ENCODE data around the gene NREP. TPM values are rescaled to one million over a fixed set of nuclear protein-coding genes. Genes with fewer than 3 reads are reported as not detected.

The NREP gene, protein sequence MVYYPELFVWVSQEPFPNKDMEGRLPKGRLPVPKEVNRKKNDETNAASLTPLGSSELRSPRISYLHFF
- 100 to 1,000 TPM; 342 to 519 (median 416) TPM for polyA plus RNA-seq (ENCODE audit: insufficient read length in 12 of 12)
- long read RNA-seq, donor 1, transcript NREP-214 (3 exons, 577 nt), result minor isoform, 6 of 125 reads
- long read RNA-seq, donor 1, transcript NREP-201 (4 exons, 2,013 nt), result major isoform, 58 of 125 reads
- long read RNA-seq, donor 1, transcript NREP-202 (5 exons, 2,581 nt), result minor isoform, 24 of 125 reads
- long read RNA-seq, donor 1, transcript NREP-206 (3 exons, 2,304 nt), result minor isoform, 6 of 125 reads
- long read RNA-seq, donor 1, partial matches to known transcripts, result 18 of 125 reads
- long read RNA-seq, donor 1, other reads (novel, unspliced or antisense), result 0 of 125 reads
- long read RNA-seq, donor 2, transcript NREP-204 (5 exons, 704 nt), result minor isoform, 8 of 217 reads
- long read RNA-seq, donor 2, transcript NREP-202 (5 exons, 2,581 nt), result minor isoform, 81 of 217 reads
- long read RNA-seq, donor 2, transcript NREP-201 (4 exons, 2,013 nt), result major isoform, 100 of 217 reads
- long read RNA-seq, donor 2, transcript NREP-214 (3 exons, 577 nt), result minor isoform, 18 of 217 reads
- long read RNA-seq, donor 2, partial matches to known transcripts, result 0 of 217 reads
- long read RNA-seq, donor 2, other reads (novel, unspliced or antisense), result 0 of 217 reads
- long read RNA-seq, donor 3, transcript NREP-214 (3 exons, 577 nt), result minor isoform, 6 of 61 reads
- long read RNA-seq, donor 3, transcript NREP-202 (5 exons, 2,581 nt), result major isoform, 24 of 61 reads
- long read RNA-seq, donor 3, transcript NREP-201 (4 exons, 2,013 nt), result minor isoform, 23 of 61 reads
- long read RNA-seq, donor 3, partial matches to known transcripts, result 0 of 61 reads
- long read RNA-seq, donor 3, other reads (novel, unspliced or antisense), result 0 of 61 reads
- long read RNA-seq, donor 4, transcript NREP-202 (5 exons, 2,581 nt), result minor isoform, 20 of 55 reads
- long read RNA-seq, donor 4, transcript NREP-201 (4 exons, 2,013 nt), result major isoform, 30 of 55 reads
- long read RNA-seq, donor 4, partial matches to known transcripts, result 0 of 55 reads
- long read RNA-seq, donor 4, other reads (novel, unspliced or antisense), result 0 of 55 reads
- long read RNA-seq, donor 5, transcript NREP-201 (4 exons, 2,013 nt), result minor isoform, 56 of 172 reads
- long read RNA-seq, donor 5, transcript NREP-202 (5 exons, 2,581 nt), result major isoform, 71 of 172 reads
- long read RNA-seq, donor 5, transcript NREP-214 (3 exons, 577 nt), result minor isoform, 10 of 172 reads
- long read RNA-seq, donor 5, transcript NREP-204 (5 exons, 704 nt), result minor isoform, 8 of 172 reads
- long read RNA-seq, donor 5, partial matches to known transcripts, result 7 of 172 reads
- long read RNA-seq, donor 5, other reads (novel, unspliced or antisense), result 0 of 172 reads
- long read RNA-seq, donor 6, transcript NREP-202 (5 exons, 2,581 nt), result minor isoform, 29 of 81 reads
- long read RNA-seq, donor 6, transcript NREP-201 (4 exons, 2,013 nt), result major isoform, 37 of 81 reads
- long read RNA-seq, donor 6, transcript NREP-214 (3 exons, 577 nt), result minor isoform, 6 of 81 reads
- long read RNA-seq, donor 6, partial matches to known transcripts, result 0 of 81 reads
- long read RNA-seq, donor 6, other reads (novel, unspliced or antisense), result 0 of 81 reads
- long read RNA-seq, donor 7, transcript NREP-204 (5 exons, 704 nt), result minor isoform, 6 of 81 reads
- long read RNA-seq, donor 7, transcript NREP-201 (4 exons, 2,013 nt), result major isoform, 41 of 81 reads
- long read RNA-seq, donor 7, transcript NREP-202 (5 exons, 2,581 nt), result minor isoform, 25 of 81 reads
- long read RNA-seq, donor 7, partial matches to known transcripts, result 0 of 81 reads
- long read RNA-seq, donor 7, other reads (novel, unspliced or antisense), result 0 of 81 reads
- long read RNA-seq, donor 8, transcript NREP-214 (3 exons, 577 nt), result minor isoform, 10 of 127 reads
- long read RNA-seq, donor 8, transcript NREP-202 (5 exons, 2,581 nt), result minor isoform, 50 of 127 reads
- long read RNA-seq, donor 8, transcript NREP-201 (4 exons, 2,013 nt), result major isoform, 61 of 127 reads
- long read RNA-seq, donor 8, partial matches to known transcripts, result 0 of 127 reads
- long read RNA-seq, donor 8, other reads (novel, unspliced or antisense), result 0 of 127 reads
- long read RNA-seq, donor 9, transcript NREP-202 (5 exons, 2,581 nt), result minor isoform, 26 of 123 reads
- long read RNA-seq, donor 9, transcript NREP-214 (3 exons, 577 nt), result minor isoform, 6 of 123 reads
- long read RNA-seq, donor 9, transcript NREP-201 (4 exons, 2,013 nt), result major isoform, 72 of 123 reads
- long read RNA-seq, donor 9, partial matches to known transcripts, result 5 of 123 reads
- long read RNA-seq, donor 9, other reads (novel, unspliced or antisense), result 0 of 123 reads
- long read RNA-seq, donor 10, transcript NREP-214 (3 exons, 577 nt), result minor isoform, 9 of 140 reads
- long read RNA-seq, donor 10, transcript NREP-202 (5 exons, 2,581 nt), result minor isoform, 42 of 140 reads
- long read RNA-seq, donor 10, transcript NREP-201 (4 exons, 2,013 nt), result major isoform, 76 of 140 reads
- long read RNA-seq, donor 10, transcript NREP-204 (5 exons, 704 nt), result minor isoform, 5 of 140 reads
- long read RNA-seq, donor 10, partial matches to known transcripts, result 0 of 140 reads
- long read RNA-seq, donor 10, other reads (novel, unspliced or antisense), result 0 of 140 reads
- long read RNA-seq, donor 11, transcript NREP-201 (4 exons, 2,013 nt), result major isoform, 95 of 186 reads
- long read RNA-seq, donor 11, transcript NREP-206 (3 exons, 2,304 nt), result minor isoform, 5 of 186 reads
- long read RNA-seq, donor 11, transcript NREP-202 (5 exons, 2,581 nt), result minor isoform, 56 of 186 reads
- long read RNA-seq, donor 11, transcript NREP-214 (3 exons, 577 nt), result minor isoform, 16 of 186 reads
- long read RNA-seq, donor 11, partial matches to known transcripts, result 5 of 186 reads
- long read RNA-seq, donor 11, other reads (novel, unspliced or antisense), result 0 of 186 reads

DNA sequence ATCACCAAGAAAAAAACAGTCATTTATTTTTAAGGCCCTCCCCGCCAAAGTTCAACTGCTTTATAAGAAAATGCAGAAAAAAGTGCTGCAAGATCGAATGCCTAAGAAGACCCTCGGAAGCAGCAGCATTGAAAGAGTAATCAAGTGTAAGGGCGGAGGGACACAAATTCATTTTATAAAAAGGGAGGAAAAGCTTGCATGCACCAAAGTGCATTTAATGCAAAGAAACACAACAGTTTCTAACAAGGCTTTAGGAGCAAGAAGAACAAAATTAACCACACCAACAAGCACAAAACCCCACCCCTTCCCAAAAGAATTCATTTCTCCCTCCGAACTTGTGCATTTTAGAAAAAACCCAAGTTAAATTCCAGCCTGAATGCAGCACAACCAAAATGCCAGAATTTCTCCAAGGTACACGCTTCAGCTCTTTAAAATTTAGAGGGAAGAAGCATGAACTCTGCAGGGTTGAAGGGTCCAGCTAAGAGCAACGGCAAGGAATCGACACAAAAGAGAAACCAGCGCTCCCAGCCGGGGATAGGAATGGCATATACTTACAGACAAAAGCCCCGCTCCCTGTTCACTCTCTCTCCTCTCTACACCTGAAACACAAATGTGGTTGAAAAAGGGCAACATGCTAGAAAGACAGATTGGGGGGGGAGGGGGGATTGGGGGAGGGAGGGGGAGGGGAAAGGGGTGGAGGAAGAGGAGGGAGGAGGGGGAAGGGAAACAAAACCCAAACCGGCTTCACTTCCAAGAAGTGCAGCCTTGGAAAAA is at the start of gene NREP:
Gene NREP (minus strand): TSS at position 614 of the 774 bp plus-strand sequence. CDS start 1,422 bp downstream, outside the sequence.
- no peak for DNase-seq

DNA sequence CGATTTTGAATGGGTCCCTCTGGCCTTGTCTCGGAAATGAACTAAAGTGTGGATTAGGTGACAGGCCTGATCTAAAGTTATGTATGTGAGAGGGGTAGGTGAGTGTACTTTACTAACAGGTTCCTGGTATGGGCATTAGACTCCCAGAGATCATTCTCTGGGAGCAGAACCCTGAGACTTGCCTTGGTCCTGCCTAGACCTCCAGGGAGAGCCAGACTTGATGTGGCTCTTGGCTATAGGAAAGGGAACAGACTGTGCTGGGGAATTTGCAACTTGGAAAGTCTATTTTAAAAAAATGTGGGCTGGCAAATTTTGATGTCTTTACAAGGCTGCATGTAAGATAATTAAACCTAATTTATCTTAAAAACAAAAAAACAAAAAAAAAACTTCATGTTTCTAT is 49.8 kb upstream of the NREP start:
- DNase-seq, result no peak

DNA sequence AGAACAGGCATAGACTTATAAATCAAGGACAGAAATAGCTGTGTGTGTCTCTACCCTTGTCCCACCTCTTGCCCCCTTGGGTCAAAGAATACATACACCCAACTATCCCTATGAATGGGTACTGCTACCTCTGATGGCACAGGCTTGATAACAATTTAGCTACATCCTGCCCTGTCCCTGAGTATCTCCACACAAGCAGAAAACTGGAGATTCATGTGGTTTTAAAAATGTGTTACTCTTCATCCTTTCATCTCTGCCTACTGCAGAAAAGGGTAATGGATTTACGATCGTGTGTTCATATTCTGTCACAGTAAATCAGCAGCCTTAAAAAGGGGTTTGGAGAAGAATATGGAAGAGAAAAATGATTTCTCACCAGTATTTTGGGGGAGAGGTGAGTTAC is 49.2 kb upstream of the NREP start:
- DNase-seq, result no peak

DNA sequence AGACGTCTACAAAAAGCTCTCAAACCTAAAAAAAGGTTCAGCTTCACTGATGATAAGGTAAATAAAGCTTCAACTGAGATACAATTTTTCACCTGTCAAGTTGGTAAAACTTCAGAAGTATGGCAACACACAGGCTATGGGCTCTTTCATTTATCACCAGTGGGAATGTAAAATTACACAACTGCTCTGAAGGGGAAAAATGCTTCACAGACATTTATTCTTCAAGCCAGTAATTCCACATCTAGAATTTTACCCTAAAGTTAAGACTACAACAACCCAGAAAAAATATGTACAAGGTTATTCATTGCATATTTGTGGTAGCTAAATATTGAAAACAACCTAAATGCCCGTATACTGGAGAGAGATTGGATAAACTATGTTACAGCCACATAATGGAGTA is 48.1 kb upstream of the NREP start:
- no peak for DNase-seq

DNA sequence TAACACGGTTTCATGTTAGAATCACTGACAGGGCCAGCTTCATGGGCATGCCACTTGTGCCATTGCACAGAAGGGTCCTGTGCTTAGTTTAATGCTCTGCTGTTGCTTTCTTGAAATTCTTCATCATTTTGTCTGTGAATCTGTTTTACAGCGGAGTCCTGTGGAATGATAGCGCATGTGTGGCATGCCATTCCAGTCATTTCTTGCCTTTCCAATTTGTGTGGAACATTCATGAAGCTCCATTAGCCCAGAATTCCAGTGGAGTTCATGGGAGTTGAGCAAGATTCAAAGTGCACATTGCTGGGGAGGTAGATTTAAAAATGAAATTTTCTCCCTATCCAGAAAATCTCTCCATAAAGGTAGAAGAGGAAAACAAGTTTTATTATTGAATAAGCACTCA is 43.4 kb upstream of the NREP start:
- no peak for DNase-seq

- no peak for DNase-seq
Observed at GRCh38 chr5:111795142-111795541, 38.1 kb upstream of the NREP start.

DNA sequence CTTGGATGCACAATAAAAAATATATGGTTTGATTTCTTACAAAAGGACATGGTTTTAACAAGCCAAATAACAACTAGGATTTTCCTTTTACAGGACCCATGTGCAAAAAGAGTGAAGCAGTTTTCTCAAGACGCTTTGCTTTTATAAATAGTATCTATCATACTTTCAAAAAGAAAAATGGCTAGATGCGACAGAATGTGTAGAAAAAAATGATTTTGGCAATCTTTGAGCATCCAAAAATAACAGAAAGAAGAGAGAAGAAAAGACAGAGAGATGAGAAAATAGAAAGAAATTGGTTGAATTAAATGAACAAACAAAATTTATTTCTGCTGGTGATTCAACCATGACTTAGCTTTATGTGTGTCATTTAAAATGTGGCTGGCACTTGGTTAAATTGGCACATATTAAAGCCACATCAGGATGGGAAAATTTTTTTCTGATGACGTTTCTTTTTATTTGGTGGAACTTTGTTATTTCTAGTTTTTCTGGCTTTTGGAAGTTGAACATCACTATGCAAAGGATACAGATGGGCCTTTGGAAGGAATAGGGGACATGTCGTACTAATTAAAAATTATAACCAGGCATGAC is 35.6 kb upstream of the NREP start:
- DNase-seq, result no peak

GRCh38 chr5:111790295-111790694 is 33.3 kb upstream of the NREP start:
- DNase-seq, result no peak

- no peak for DNase-seq
Observed at GRCh38 chr5:111787006-111787405, 30.0 kb upstream of the NREP start.

- no peak for DNase-seq
Observed at GRCh38 chr5:111784491-111785181, 27.6 kb upstream of the NREP start.

DNA sequence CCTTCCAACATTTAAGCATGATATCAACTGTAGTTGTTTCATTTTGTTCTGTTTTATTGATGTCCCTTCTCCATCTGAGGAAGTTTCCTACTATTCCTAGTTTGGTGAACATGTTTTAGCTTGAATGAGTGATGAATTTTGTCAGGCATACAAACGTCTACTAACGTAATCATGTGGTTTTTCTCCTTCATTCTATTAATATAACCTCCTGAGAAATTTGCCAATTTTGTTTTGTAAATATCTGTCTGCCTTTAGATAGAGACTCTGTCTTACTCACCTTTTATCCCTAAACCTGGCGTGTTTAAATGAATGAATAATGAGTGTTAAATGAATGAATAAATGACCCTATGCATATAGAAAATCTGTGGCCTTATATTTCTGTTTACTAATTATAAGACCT is 26.5 kb upstream of the NREP start:
- DNase-seq, result no peak

GRCh38 chr5:111782216-111782615 is 25.2 kb upstream of the NREP start:
- DNase-seq, result no peak

DNA sequence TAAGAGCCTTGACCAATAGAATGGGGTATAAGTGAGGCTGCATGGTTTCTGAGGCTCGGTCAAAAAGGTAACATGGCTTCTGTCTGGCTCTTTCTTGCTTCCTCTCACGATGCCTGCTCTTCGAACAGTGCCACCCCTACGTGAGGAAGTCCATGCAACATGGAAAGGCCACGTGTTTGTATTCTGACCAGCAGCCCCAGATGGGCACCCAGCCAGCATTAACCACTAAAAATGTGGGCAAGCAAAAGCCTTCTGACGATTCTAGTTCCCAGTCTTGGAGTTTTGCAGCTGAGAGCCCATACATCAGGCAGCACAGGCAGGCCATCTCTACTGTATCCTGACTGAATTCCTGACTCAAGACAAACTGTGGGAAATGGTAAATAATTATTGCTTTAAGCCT is 24.2 kb upstream of the NREP start:
- DNase-seq, result no peak

GRCh38 chr5:111779922-111780292 is 22.9 kb upstream of the NREP start:
- DNase-seq, result no peak

GRCh38 chr5:111779260-111779921 is 22.4 kb upstream of the NREP start:
- DNase-seq, result no peak

All from muscle of arm (tissue), 14 donors.